HL-60 (cell line): ENCODE results near the gene TRMT2B.
"Not testable (repeated sequence)": the region's sequence is repeated elsewhere in the genome, so short reads cannot be mapped to it uniquely, and the experiment has no call there.

Experiments used
- DNase-seq, 2 experiments: peaks; one replicate each; pipeline ENCODE4 v3.0.0-alpha.2; 2010 to 2020; ENCODE audit warnings: low read depth in 1 of 2, low spot score in 1 of 2
- H3K27ac ChIP-seq: fragments of 250-450 bp; sonication (Bioruptor Pico); replicated peaks from 2 replicates; pipeline ENCODE4 v1.5.1; 2020; ENCODE audit warnings: mild to moderate bottlenecking, moderate library complexity
- H3K27me3 ChIP-seq: fragments of 250-450 bp; sonication (Bioruptor Pico); 2 replicates; pipeline ENCODE4 v1.5.1; 2021; ENCODE audit warnings: mild to moderate bottlenecking, moderate library complexity; ENCODE audit not compliant: insufficient read depth, poor library complexity, severe bottlenecking
- H3K4me3 ChIP-seq: replicated peaks from 2 replicates; pipeline ENCODE4 v1.5.1; 2011; ENCODE audit warnings: mild to moderate bottlenecking, control low read depth, low read length; ENCODE audit not compliant: insufficient read depth
- GABPA ChIP-seq: IDR thresholded peaks from 2 replicates; pipeline ENCODE4 v1.6.1; 2012; ENCODE audit warnings: low read depth
- POLR2AphosphoS5 ChIP-seq: IDR thresholded peaks from 2 replicates; pipeline ENCODE4 v1.6.1; 2012; ENCODE audit warnings: low read depth
- SPI1 ChIP-seq: IDR thresholded peaks from 2 replicates; pipeline ENCODE4 v1.6.1; 2012; ENCODE audit warnings: low read depth, mild to moderate bottlenecking, borderline replicate concordance
- TF ChIP-seq, protein P1 (sequence below): IDR thresholded peaks from 2 replicates; pipeline ENCODE4 v1.6.1; 2012; ENCODE audit warnings: low read depth; ENCODE audit not compliant: insufficient replicate concordance
- TF ChIP-seq, protein P2 (sequence below): IDR thresholded peaks from one replicate; pipeline ENCODE4 v1.5.1; 2011; ENCODE audit warnings: low read length, control low read depth, inconsistent platforms; ENCODE audit not compliant: insufficient read depth

Gene TRMT2B

DNA sequence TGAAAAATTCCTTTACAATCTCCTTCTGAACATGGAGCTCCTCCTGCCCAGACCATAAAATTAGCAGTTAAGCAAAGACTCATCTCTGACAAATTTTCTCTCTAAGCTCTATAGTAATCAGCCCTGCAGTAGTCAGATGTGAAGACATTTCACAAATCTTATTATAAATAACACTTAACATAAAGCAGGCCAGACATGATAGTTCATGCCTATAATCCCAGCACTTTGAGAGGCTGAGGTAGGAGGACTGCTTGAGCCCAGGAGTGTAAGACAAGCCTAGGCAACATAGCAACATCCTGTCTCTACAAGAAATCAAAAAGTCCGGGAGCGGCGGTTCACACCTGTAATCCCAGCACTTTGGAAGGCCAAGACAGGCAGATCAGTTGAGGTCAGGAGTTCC lies 29.9 kb downstream of the TRMT2B start:
- no peaks in the 10 kb centered on the region for H3K27me3 ChIP-seq
- no peak overlapping the region for H3K27ac ChIP-seq
- no peak for DNase-seq
- no peak overlapping the region for H3K4me3 ChIP-seq
- TF ChIP-seq GABPA (no peak), SPI1 (no peak), POLR2AphosphoS5 (no peak)
- TF ChIP-seq, protein P1, sequence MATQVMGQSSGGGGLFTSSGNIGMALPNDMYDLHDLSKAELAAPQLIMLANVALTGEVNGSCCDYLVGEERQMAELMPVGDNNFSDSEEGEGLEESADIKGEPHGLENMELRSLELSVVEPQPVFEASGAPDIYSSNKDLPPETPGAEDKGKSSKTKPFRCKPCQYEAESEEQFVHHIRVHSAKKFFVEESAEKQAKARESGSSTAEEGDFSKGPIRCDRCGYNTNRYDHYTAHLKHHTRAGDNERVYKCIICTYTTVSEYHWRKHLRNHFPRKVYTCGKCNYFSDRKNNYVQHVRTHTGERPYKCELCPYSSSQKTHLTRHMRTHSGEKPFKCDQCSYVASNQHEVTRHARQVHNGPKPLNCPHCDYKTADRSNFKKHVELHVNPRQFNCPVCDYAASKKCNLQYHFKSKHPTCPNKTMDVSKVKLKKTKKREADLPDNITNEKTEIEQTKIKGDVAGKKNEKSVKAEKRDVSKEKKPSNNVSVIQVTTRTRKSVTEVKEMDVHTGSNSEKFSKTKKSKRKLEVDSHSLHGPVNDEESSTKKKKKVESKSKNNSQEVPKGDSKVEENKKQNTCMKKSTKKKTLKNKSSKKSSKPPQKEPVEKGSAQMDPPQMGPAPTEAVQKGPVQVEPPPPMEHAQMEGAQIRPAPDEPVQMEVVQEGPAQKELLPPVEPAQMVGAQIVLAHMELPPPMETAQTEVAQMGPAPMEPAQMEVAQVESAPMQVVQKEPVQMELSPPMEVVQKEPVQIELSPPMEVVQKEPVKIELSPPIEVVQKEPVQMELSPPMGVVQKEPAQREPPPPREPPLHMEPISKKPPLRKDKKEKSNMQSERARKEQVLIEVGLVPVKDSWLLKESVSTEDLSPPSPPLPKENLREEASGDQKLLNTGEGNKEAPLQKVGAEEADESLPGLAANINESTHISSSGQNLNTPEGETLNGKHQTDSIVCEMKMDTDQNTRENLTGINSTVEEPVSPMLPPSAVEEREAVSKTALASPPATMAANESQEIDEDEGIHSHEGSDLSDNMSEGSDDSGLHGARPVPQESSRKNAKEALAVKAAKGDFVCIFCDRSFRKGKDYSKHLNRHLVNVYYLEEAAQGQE = no peak
- TF ChIP-seq, protein P2, sequence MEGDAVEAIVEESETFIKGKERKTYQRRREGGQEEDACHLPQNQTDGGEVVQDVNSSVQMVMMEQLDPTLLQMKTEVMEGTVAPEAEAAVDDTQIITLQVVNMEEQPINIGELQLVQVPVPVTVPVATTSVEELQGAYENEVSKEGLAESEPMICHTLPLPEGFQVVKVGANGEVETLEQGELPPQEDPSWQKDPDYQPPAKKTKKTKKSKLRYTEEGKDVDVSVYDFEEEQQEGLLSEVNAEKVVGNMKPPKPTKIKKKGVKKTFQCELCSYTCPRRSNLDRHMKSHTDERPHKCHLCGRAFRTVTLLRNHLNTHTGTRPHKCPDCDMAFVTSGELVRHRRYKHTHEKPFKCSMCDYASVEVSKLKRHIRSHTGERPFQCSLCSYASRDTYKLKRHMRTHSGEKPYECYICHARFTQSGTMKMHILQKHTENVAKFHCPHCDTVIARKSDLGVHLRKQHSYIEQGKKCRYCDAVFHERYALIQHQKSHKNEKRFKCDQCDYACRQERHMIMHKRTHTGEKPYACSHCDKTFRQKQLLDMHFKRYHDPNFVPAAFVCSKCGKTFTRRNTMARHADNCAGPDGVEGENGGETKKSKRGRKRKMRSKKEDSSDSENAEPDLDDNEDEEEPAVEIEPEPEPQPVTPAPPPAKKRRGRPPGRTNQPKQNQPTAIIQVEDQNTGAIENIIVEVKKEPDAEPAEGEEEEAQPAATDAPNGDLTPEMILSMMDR = no peak

DNA sequence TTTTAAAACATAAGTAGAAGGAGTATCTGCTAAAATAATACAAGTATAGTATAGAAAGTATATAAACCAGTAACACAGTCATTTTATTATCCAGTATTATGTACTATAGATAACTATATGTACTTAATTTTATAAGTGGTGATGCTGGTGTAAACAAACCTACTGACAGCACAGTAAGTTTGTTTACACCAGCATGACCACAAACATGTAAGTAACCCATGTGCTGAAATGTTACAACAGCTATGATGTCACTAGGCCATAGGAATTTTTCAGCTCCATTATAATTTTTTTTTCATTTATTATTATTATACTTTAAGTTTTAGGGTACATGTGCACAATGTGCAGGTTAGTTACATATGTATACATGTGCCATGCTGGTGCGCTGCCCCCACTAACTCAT lies 39.9 kb downstream of the TRMT2B start:
- H3K27me3 ChIP-seq, H3K4me3 ChIP-seq, H3K27ac ChIP-seq, DNase-seq: not testable (repeated sequence)

DNA sequence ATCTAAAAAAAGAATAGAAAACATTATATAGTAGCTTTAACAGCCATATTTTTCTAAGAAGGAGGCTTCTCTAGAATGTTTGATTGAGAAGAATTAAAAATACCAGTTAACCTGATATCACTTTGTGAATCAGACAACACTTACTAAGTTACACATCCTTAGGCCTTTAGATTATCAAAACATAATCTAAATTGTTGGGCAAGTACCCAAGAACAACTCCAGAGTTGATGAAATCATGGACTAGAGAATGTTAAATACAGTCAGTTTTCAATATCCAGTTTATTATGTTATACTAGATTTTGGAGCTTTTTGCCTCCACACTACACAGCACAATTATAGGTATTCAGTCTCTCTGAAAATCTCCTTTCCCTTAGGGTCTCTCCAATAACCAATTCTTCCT lies 42.8 kb downstream of the TRMT2B start:
- no peak for DNase-seq
- no peak overlapping the region for H3K27ac ChIP-seq
- no peaks in the 10 kb centered on the region for H3K27me3 ChIP-seq
- TF ChIP-seq, protein P2 = no peak
- TF ChIP-seq SPI1 (no peak), POLR2AphosphoS5 (no peak), GABPA (no peak)
- TF ChIP-seq, protein P1 = no peak
- no peak overlapping the region for H3K4me3 ChIP-seq

DNA sequence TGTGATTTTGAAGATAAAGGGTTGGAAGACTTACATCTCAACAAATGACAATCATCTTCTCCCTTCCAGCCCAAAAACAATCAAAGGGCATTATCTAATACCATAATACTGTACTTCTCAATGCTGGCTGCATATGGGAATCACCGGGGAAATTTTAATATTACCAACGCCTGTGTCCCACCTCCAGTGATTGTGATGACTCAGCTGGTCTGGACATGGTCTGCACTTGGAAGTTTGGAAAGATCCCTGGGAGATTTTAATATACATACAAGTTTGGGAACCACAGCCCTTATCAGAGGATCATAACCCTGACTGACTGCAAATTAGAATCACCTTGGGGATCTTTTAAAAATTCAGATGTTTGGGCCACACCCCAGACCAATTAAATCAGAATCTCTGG lies 52.5 kb downstream of the TRMT2B start:
- no peak overlapping the region for H3K27ac ChIP-seq
- H3K4me3 ChIP-seq = no peak overlapping the region
- DNase-seq = no peak
- H3K27me3 ChIP-seq = no peaks in the 10 kb centered on the region
- TF ChIP-seq, protein P1 = no peak
